ENCODE measurements around the gene PFN3. TPM values are rescaled to one million over a fixed set of nuclear protein-coding genes. Genes with fewer than 3 reads are reported as not detected.

PFN3 gene
- total RNA-seq, 1 experiment from 2014 or later = 0.48 TPM

GRCh38 chr5:177370488-177371119 is 29.9 kb downstream of the PFN3 start (continued):
- TF ChIP-seq SP1 (CRISPR knock-in tag; conservative IDR thresholded peaks at IDR 0.05) (peak; percentile 78; the same call in 1 of the 2 replicates), ZNF138 (CRISPR knock-in tag; conservative IDR thresholded peaks at IDR 0.05) (0 out of 2 replicates have a peak, but pooled peaks have one; percentile 40), RORB (CRISPR knock-in tag; IDR thresholded peaks at IDR 0.05) (no peak), CDX4 (CRISPR knock-in tag; IDR thresholded peaks at IDR 0.05; ENCODE audit: borderline replicate concordance) (no peak), CBFB (CRISPR knock-in tag; IDR thresholded peaks at IDR 0.05; ENCODE audit: low read depth) (0 out of 2 replicates have a peak, but pooled peaks have one; percentile 59), ATF6 (CRISPR knock-in tag; IDR thresholded peaks at IDR 0.05) (no peak), ZNF232 (CRISPR knock-in tag; IDR thresholded peaks at IDR 0.05) (peak; percentile 23; the same call in 1 of the 2 replicates), USF2 (CRISPR knock-in tag; IDR thresholded peaks at IDR 0.05) (peak; percentile 28; the same call in 1 of the 2 replicates)

GRCh38 chr5:177369645-177370440 is 30.6 kb downstream of the PFN3 start:
- Mint-ChIP-seq H3K9me3 (no peaks in the 10 kb centered on the region), H3K36me3 (peaks cover 13% of the 10 kb centered on the region), H3K4me3 (peak overlapping the region; percentile 88), H3K27ac (peak overlapping the region; percentile 86), H3K4me1 (peaks cover 60% of the 10 kb centered on the region), H3K27me3 (ENCODE audit: low read depth) (peaks cover 5% of the 10 kb centered on the region)
- ChIA-PET CTCF (interaction anchor here (0.6 to 13.2 kb wide), 50 partner anchors 7 to 348 kb away, joined by 3 to 216 read pairs (median 6); partner anchors contain the start of genes F12, FGFR4, GRK6 and LMAN2), POLR2A (interaction anchor here (0.5 to 1.8 kb wide), 10 partner anchors 18 to 168 kb away, joined by 3 to 9 read pairs (median 4); partner anchors contain the start of genes GRK6, LMAN2, MXD3 and PDLIM7)
- no peak for TF ChIP-seq ZNF671 (CRISPR knock-in tag; IDR thresholded peaks at IDR 0.05)
- no peak for TF ChIP-seq FOXK1 (CRISPR knock-in tag; IDR thresholded peaks at IDR 0.05)
- no peak for TF ChIP-seq NR1H2 (CRISPR knock-in tag; IDR thresholded peaks at IDR 0.05)
- no peak for TF ChIP-seq SMAD3 (CRISPR knock-in tag; IDR thresholded peaks at IDR 0.05; ENCODE audit: borderline replicate concordance)
- TF ChIP-seq ZNF416 (CRISPR knock-in tag; IDR thresholded peaks at IDR 0.05) = no peak
- no peak for TF ChIP-seq ZNF121 (CRISPR knock-in tag; IDR thresholded peaks at IDR 0.05)
- TF ChIP-seq ATF1 (CRISPR knock-in tag; IDR thresholded peaks at IDR 0.05) = no peak
- no peak for TF ChIP-seq ZNF317 (CRISPR knock-in tag; IDR thresholded peaks at IDR 0.05; ENCODE audit: borderline replicate concordance, low read depth)
- ATAC-seq (no peak), DNase-seq (ENCODE audit: low spot score) (no peak)

- Mint-ChIP-seq H3K27me3 (ENCODE audit: low read depth) (peaks cover 8% of the 10 kb centered on the region), H3K4me1 (peaks cover 61% of the 10 kb centered on the region), H3K27ac (peak overlapping the region; percentile 86), H3K9me3 (no peaks in the 10 kb centered on the region), H3K4me3 (peak overlapping the region; percentile 88), H3K36me3 (peaks cover 13% of the 10 kb centered on the region)
- ATAC-seq (no peak), DNase-seq (ENCODE audit: low spot score) (peak; percentile 58)
- POLR2A ChIA-PET = interaction anchor here (1.4 to 1.8 kb wide), 3 partner anchors 57 to 128 kb away, joined by 4 to 9 read pairs (median 8); partner anchors contain the start of genes GRK6, MXD3 and PDLIM7
- TF ChIP-seq CTCF (IDR thresholded peaks at IDR 0.05) (peak; percentile 35; the same call in 1 of the 2 replicates), ERG (CRISPR knock-in tag; IDR thresholded peaks at IDR 0.05) (no peak)
- CTCF ChIA-PET = interaction anchor here (0.6 to 13.2 kb wide), 22 partner anchors 9 to 128 kb away, joined by 3 to 216 read pairs (median 10); partner anchors contain the start of genes LMAN2, MXD3, PDLIM7 and PFN3
Measured at GRCh38 chr5:177368869-177369644, 31.4 kb downstream of the PFN3 start.
